H1 (cell line): ENCODE measurements around the gene NEK11. TPM values are rescaled to one million over a fixed set of nuclear protein-coding genes. Genes with fewer than 3 reads are reported as not detected.

ENCODE experiments used
- CTCF ChIA-PET: fragments of 300-600 bp; sonication (Branson Sonifier 250); formaldehyde crosslinking; loops from one replicate; lab custom pipeline; 2021; ENCODE audit not compliant: partially characterized antibody; lab: Charles Lee
- POLR2A ChIA-PET: fragments of 300-600 bp; sonication (Branson Sonifier 250); formaldehyde crosslinking; loops from one replicate; lab custom pipeline; 2021; ENCODE audit warnings: inconsistent platforms; ENCODE audit not compliant: partially characterized antibody; lab: Charles Lee
- DNase-seq, 2 experiments: peaks; one replicate each; pipeline versions ENCODE4 v3.0.0 to v3.0.0-alpha.2; 2010 to 2022; ENCODE audit warnings: low spot score in 2 of 2, low read depth in 1 of 2, mixed read lengths in 1 of 2
- FAIRE-seq: peaks from 2 replicates; lab custom pipeline; 2011; peaks lifted over from hg19 to GRCh38; lab: Jason Lieb, UNC
- H2AFZ ChIP-seq: 2 replicates; pipeline ENCODE4 v1.8.1; 2012; ENCODE audit warnings: low read length, inconsistent platforms
- H2AK5ac ChIP-seq: 2 replicates; pipeline ENCODE4 v1.6.1; 2013; ENCODE audit warnings: low read depth, low read length
- H2BK120ac ChIP-seq: replicated peaks from 2 replicates; pipeline ENCODE3; 2013; ENCODE audit warnings: low read depth, low read length, inconsistent platforms
- H2BK12ac ChIP-seq: 2 replicates; pipeline ENCODE4 v1.6.1; 2013; ENCODE audit warnings: low read depth, low read length
- H2BK15ac ChIP-seq: 2 replicates; pipeline ENCODE4 v1.6.1; 2013; ENCODE audit warnings: low read length
- H2BK20ac ChIP-seq: 2 replicates; pipeline ENCODE4 v1.6.1; 2013; ENCODE audit warnings: low read length
- H2BK5ac ChIP-seq: 2 replicates; pipeline ENCODE4 v1.6.1; 2013; ENCODE audit warnings: low read depth, low read length
- H3K14ac ChIP-seq: 2 replicates; pipeline ENCODE4 v1.6.1; 2013; ENCODE audit warnings: inconsistent platforms; ENCODE audit not compliant: insufficient read length
- H3K18ac ChIP-seq: 2 replicates; pipeline ENCODE4 v1.6.1; 2013; ENCODE audit warnings: low read length; ENCODE audit errors: extremely low read depth
- H3K23ac ChIP-seq: 2 replicates; pipeline ENCODE4 v1.6.1; 2013; ENCODE audit warnings: inconsistent platforms; ENCODE audit not compliant: insufficient read length
- H3K23me2 ChIP-seq: 2 replicates; pipeline ENCODE4 v1.6.1; 2013; ENCODE audit warnings: low read depth, low read length
- H3K27ac ChIP-seq: 2 replicates; pipeline ENCODE4 v1.6.1; 2011; ENCODE audit warnings: low read depth, low read length, inconsistent platforms
- H3K27me3 ChIP-seq, 4 experiments: replicated peaks in 1 of 4; 1 replicate in 1 of 4; 2 replicates in 3 of 4; pipeline versions ENCODE4 v1.6.1 to v1.8.1; 2011 to 2013; ENCODE audit warnings: low read length in 3 of 4, mild to moderate bottlenecking in 3 of 4, inconsistent platforms in 2 of 4, mixed read lengths in 2 of 4, moderate library complexity in 1 of 4; ENCODE audit not compliant: control insufficient read depth in 3 of 4, insufficient read depth in 3 of 4; ENCODE audit errors: extremely low read depth in 1 of 4
- H3K36me3 ChIP-seq, 4 experiments: 2 replicates each; pipeline versions ENCODE4 v1.6.1 to v1.8.1; 2011 to 2013; ENCODE audit warnings: mild to moderate bottlenecking in 4 of 4, low read length in 3 of 4, moderate library complexity in 2 of 4, control low read depth in 1 of 4, inconsistent platforms in 1 of 4; ENCODE audit not compliant: insufficient read depth in 4 of 4, control insufficient read depth in 2 of 4
- H3K4ac ChIP-seq: replicated peaks from 2 replicates; pipeline ENCODE3; 2013; ENCODE audit warnings: low read length, low read depth, mixed read lengths, inconsistent platforms; ENCODE audit not compliant: insufficient read length
- H3K4me1 ChIP-seq, 4 experiments: replicated peaks in 1 of 4; 1 replicate in 1 of 4; 2 replicates in 3 of 4; pipeline versions ENCODE4 v1.6.1 to v1.8.1; 2011 to 2013; ENCODE audit warnings: low read length in 3 of 4, inconsistent platforms in 2 of 4, mixed read lengths in 1 of 4; ENCODE audit not compliant: insufficient read depth in 4 of 4, control insufficient read depth in 3 of 4
- H3K4me2 ChIP-seq, 2 experiments: 2 replicates each; pipeline versions ENCODE4 v1.6.1 to v1.8.1; 2011 to 2013; ENCODE audit warnings: low read depth in 2 of 2, low read length in 2 of 2, control low read depth in 1 of 2, inconsistent platforms in 1 of 2, mild to moderate bottlenecking in 1 of 2; ENCODE audit not compliant: insufficient read depth in 1 of 2
- H3K4me3 ChIP-seq, 4 experiments: fragments of 200-600, 300-600 bp in 1 of 4; sonication (generic), shearing (Covaris generic), sonication (Bioruptor Twin) in 1 of 4; 2 replicates each; pipeline versions ENCODE4 v1.5.1 to v1.8.1; 2011 to 2016; ENCODE audit warnings: low read length in 4 of 4, low read depth in 3 of 4, control low read depth in 2 of 4, inconsistent platforms in 2 of 4, mild to moderate bottlenecking in 2 of 4, mixed read lengths in 1 of 4, moderate library complexity in 1 of 4; ENCODE audit not compliant: insufficient read depth in 2 of 4; ENCODE audit errors: extremely low read depth in 1 of 4
- H3K56ac ChIP-seq: replicated peaks from 2 replicates; pipeline ENCODE3; 2013; ENCODE audit warnings: low read depth, mild to moderate bottlenecking, mixed read lengths, low read length, inconsistent platforms; ENCODE audit not compliant: insufficient read length
- H3K79me1 ChIP-seq: 2 replicates; pipeline ENCODE4 v1.6.1; 2013; ENCODE audit warnings: low read depth, low read length, control low read depth
- H3K79me2 ChIP-seq, 2 experiments: 2 replicates each; pipeline versions ENCODE4 v1.6.1 to v1.8.1; 2012 to 2013; ENCODE audit warnings: low read length in 2 of 2, mild to moderate bottlenecking in 2 of 2, inconsistent platforms in 1 of 2; ENCODE audit not compliant: insufficient read depth in 2 of 2, control insufficient read depth in 1 of 2
- H3K9ac ChIP-seq, 4 experiments: replicated peaks in 1 of 4; 1 replicate in 1 of 4; 2 replicates in 3 of 4; pipeline versions ENCODE4 v1.6.1 to v1.8.1; 2011 to 2013; ENCODE audit warnings: low read depth in 3 of 4, low read length in 3 of 4, control low read depth in 2 of 4, mild to moderate bottlenecking in 2 of 4, moderate library complexity in 2 of 4, inconsistent platforms in 1 of 4; ENCODE audit errors: extremely low read depth in 1 of 4
- H3K9me3 ChIP-seq, 2 experiments: 2 replicates each; pipeline versions ENCODE4 v1.6.1 to v1.8.1; 2012 to 2013; ENCODE audit warnings: mild to moderate bottlenecking in 2 of 2, moderate library complexity in 2 of 2, control low read depth in 1 of 2, inconsistent platforms in 1 of 2, low read depth in 1 of 2, low read length in 1 of 2, mixed read lengths in 1 of 2; ENCODE audit not compliant: insufficient read depth in 2 of 2
- H4K20me1 ChIP-seq, 2 experiments: replicated peaks in 1 of 2; 2 replicates each; pipeline versions ENCODE3 to v1.8.1; 2011 to 2013; ENCODE audit warnings: inconsistent platforms in 2 of 2, low read length in 2 of 2, mild to moderate bottlenecking in 1 of 2; ENCODE audit not compliant: insufficient read depth in 2 of 2, control insufficient read depth in 1 of 2
- H4K5ac ChIP-seq: 2 replicates; pipeline ENCODE4 v1.6.1; 2013; ENCODE audit warnings: low read length, low read depth, mixed read lengths, inconsistent platforms; ENCODE audit not compliant: insufficient read length
- H4K8ac ChIP-seq: 2 replicates; pipeline ENCODE4 v1.8.0; 2013; ENCODE audit warnings: mild to moderate bottlenecking, moderate library complexity, low read length, inconsistent platforms; ENCODE audit not compliant: insufficient read depth; ENCODE audit errors: extremely low read depth
- H4K91ac ChIP-seq: replicated peaks from 2 replicates; pipeline ENCODE3; 2013; ENCODE audit warnings: low read length, mixed read lengths, inconsistent platforms; ENCODE audit not compliant: insufficient read length
- CEBPB ChIP-seq: IDR thresholded peaks from 2 replicates; pipeline ENCODE4 v1.6.1; 2012; ENCODE audit warnings: low read depth, low read length
- KDM4A ChIP-seq: IDR thresholded peaks from one replicate; pipeline ENCODE4 v1.7.1; 2012; ENCODE audit warnings: low read depth, mild to moderate bottlenecking, moderate library complexity, low read length, inconsistent platforms; ENCODE audit not compliant: severe bottlenecking
- WGBS, 2 experiments: shearing (Covaris generic) in 1 of 2; methylation state at CpG; one replicate each; pipeline versions ENCODE4 v1.1.6 to v1.1.7; 2013 to 2015; ENCODE audit warnings: low lambda C conversion rate in 2 of 2, mixed read lengths in 2 of 2, inconsistent platforms in 1 of 2, low coverage in 1 of 2, missing lambda C conversion rate in 1 of 2; ENCODE audit not compliant: insufficient replicate concordance in 2 of 2, insufficient coverage in 1 of 2, insufficient read length in 1 of 2; ENCODE audit errors: extremely low coverage in 1 of 2, missing lambda C conversion rate in 1 of 2; 5-methylcytosine and 5-hydroxymethylcytosine counted together
- polyA plus RNA-seq, 7 experiments: library from polyadenylated mRNA; depleted of rRNA in 3 of 7; stranded (reverse) in 5 of 7; unstranded in 2 of 7; fragments of >200 nt in 5 of 7; fragments of 200-250 nt in 2 of 7; gene quantifications; 1 replicate in 5 of 7; 2 replicates in 1 of 7; 4 replicates in 1 of 7; pipeline versions ENCODE4 v1.2.1 to v1.2.3, GENCODE V29; 2011 to 2013; ENCODE audit warnings: missing spikeins in 2 of 7, mixed read lengths in 2 of 7
- total RNA-seq: library from RNA; stranded (reverse); fragmentation: NEBNext Ultra II Directional; extraction: Animal tissue kit (Norgen Biotek cat#: 25700); gene quantifications from 2 replicates; pipeline ENCODE4 v1.2.1, GENCODE V29; 2021

The NEK11 gene
- total and polyA plus RNA-seq, 2 of the 8 experiments (the other 6 are each of a cell fraction or from before 2014, with no cell fraction given), result 0.60 TPM; not detected in 1

DNA sequence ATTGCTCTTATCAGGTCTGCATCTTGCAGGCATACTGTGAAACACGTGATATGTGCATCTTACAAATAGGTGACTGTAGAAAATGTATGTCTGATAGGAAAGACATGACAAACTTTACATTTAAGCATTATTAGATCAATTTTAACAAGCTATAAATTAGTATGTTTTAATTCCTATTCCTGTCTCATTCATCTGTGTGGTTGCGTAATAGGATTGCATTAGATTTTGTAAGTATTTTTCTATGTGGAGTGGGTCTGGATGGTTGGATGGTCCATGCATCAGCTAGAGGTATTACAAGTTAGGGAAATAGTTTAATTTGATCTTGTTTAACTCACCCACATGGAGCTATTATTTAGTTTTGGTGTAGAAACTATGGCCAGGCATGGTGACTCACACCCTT, 18.9 kb upstream of the NEK11 start:
- H2BK20ac ChIP-seq, result no peak overlapping the region
- no peaks in the 10 kb centered on the region for H3K79me1 ChIP-seq
- H2BK5ac ChIP-seq, result no peak overlapping the region
- no peak overlapping the region for H3K23ac ChIP-seq
- H4K91ac ChIP-seq, result no peak overlapping the region
- H3K9me3 ChIP-seq, result no peaks in the 10 kb centered on the region
- POLR2A ChIA-PET, result interaction anchor here (0.6 kb wide), 1 partner anchor 371 kb away, joined by 3 read pairs; no protein-coding TSS in a partner anchor
- H3K27me3 ChIP-seq, result no peaks in the 10 kb centered on the region
- no peak overlapping the region for H3K9ac ChIP-seq
- FAIRE-seq (no peak), DNase-seq (no peak)
- TF ChIP-seq CEBPB (peak; percentile 63; the same call in 1 of the 2 replicates), KDM4A (no peak)
- H2BK120ac ChIP-seq, result no peak overlapping the region
- CTCF ChIA-PET, result no interaction called here
- no peak overlapping the region for H2AFZ ChIP-seq
- no peaks in the 10 kb centered on the region; a peak in 1 of 4 replicates for H3K79me2 ChIP-seq
- peaks cover 0 to 25% (median 2%) of the 10 kb centered on the region in 4 experiments; a peak in 3 of 8 replicates for H3K36me3 ChIP-seq
- no peak overlapping the region for H4K8ac ChIP-seq
- WGBS, 2 experiments, result 98% methylated on average over 2 of the region's 2 CpGs; no CpG with 5 or more reads in 1 of the 2 experiments
- no peak overlapping the region; the same call in 1 of the 2 replicates for H3K27ac ChIP-seq
- H3K4ac ChIP-seq, result no peak overlapping the region
- no peaks in the 10 kb centered on the region for H4K20me1 ChIP-seq
- H2BK12ac ChIP-seq, result no peak overlapping the region
- no peak overlapping the region for H3K4me3 ChIP-seq
- no peaks in the 10 kb centered on the region for H3K4me1 ChIP-seq
- H3K23me2 ChIP-seq, result no peaks in the 10 kb centered on the region
- no peak overlapping the region for H4K5ac ChIP-seq
- H3K14ac ChIP-seq, result no peak overlapping the region
- H3K56ac ChIP-seq, result no peak overlapping the region
- H2AK5ac ChIP-seq, result no peak overlapping the region
- no peak overlapping the region for H3K4me2 ChIP-seq
- H2BK15ac ChIP-seq, result no peak overlapping the region
- no peak overlapping the region for H3K18ac ChIP-seq
